ENCODE data around the gene TMEM126A. TPM values are rescaled to one million over a fixed set of nuclear protein-coding genes. Genes with fewer than 3 reads are reported as not detected.

The TMEM126A gene
- total and polyA plus RNA-seq, 2 of the 13 experiments (the other 11 are each of a cell fraction or from before 2014, with no cell fraction given): 59.5 to 66.9 TPM

Other genes with a start within 250 kb of the TMEM126A start
- 1.0 and 1.1 TPM in 2 replicates for gene DLG2, start 20.6 kb upstream of the TMEM126A start, total RNA-seq (2016; rRNA removed; fragmentation: Illumina TruSeq; extraction: Trizol)
- gene DLG2, start 20.6 kb upstream of the TMEM126A start, polyA plus RNA-seq (2011; rRNA removed): 0.34 and 0.46 TPM in 2 replicates
- gene TMEM126B, start 19.4 kb upstream of the TMEM126A start, total RNA-seq (2016; rRNA removed; fragmentation: Illumina TruSeq; extraction: Trizol): 54.8 and 81.8 TPM in 2 replicates
- 26.2 and 33.6 TPM in 2 replicates for gene TMEM126B, start 19.4 kb upstream of the TMEM126A start, polyA plus RNA-seq (2011; rRNA removed)
- 17.2 and 43.1 TPM in 2 replicates for gene CREBZF, start 17.2 kb downstream of the TMEM126A start, total RNA-seq (2016; rRNA removed; fragmentation: Illumina TruSeq; extraction: Trizol)
- 30.6 and 31.1 TPM in 2 replicates for gene CREBZF, start 17.2 kb downstream of the TMEM126A start, polyA plus RNA-seq (2011; rRNA removed)
- gene CCDC89, start 38.2 kb downstream of the TMEM126A start, total RNA-seq (2016; rRNA removed; fragmentation: Illumina TruSeq; extraction: Trizol): 0.38 and 0.60 TPM in 2 replicates
- 0.13 TPM in 1 of 2 replicates, not detected in the other for gene CCDC89, start 38.2 kb downstream of the TMEM126A start, polyA plus RNA-seq (2011; rRNA removed)
- 0.58 and 0.77 TPM in 2 replicates for gene SYTL2, start 163.2 kb downstream of the TMEM126A start, total RNA-seq (2016; rRNA removed; fragmentation: Illumina TruSeq; extraction: Trizol)
- gene SYTL2, start 163.2 kb downstream of the TMEM126A start, polyA plus RNA-seq (2011; rRNA removed): 0.64 and 0.90 TPM in 2 replicates
- gene CCDC83, start 207.4 kb downstream of the TMEM126A start, total RNA-seq (2016; rRNA removed; fragmentation: Illumina TruSeq; extraction: Trizol): not detected in 2 replicates
- not detected in 2 replicates for gene CCDC83, start 207.4 kb downstream of the TMEM126A start, polyA plus RNA-seq (2011; rRNA removed)

Data from HepG2 (cell line).